ENCODE measurements around the gene MCC. TPM values are rescaled to one million over a fixed set of nuclear protein-coding genes. Genes with fewer than 3 reads are reported as not detected.

MCC gene
- total RNA-seq, 1 experiment from 2014 or later, result 0.60 TPM

DNA sequence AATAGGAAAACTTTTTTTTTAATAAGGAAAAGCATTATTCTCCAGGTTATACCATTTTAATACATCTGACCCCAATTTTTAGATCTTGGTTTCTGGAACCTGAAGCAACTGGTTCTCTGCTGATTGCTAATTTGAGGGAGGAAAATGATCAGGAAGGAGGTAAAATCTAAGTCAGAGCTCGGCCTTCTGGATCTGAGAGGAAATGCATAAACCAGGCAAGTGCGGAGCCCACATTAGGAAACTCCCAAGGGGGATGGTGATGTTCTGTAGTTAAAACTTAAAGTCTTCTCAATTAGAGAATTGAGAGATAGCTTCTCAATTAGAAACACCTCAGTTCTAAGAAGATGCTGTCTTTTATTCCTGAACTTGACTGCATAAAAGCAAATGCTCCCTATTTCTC is 167.0 kb downstream of the MCC start:
- Histone ChIP-seq H3K36me3 (ENCODE audit: insufficient read depth, low read length, poor library complexity, severe bottlenecking) (no peaks in the 10 kb centered on the region), H3K9me3 (ENCODE audit: low read depth, low read length, poor library complexity, severe bottlenecking) (no peaks in the 10 kb centered on the region), H3K27me3 (replicated peaks; ENCODE audit: insufficient read depth, low read depth, low read length, poor library complexity) (no peaks in the 10 kb centered on the region), H3K27ac (ENCODE audit: low read depth, low read length, poor library complexity, severe bottlenecking) (no peak overlapping the region), H3K4me3 (ENCODE audit: low read depth, low read length, poor library complexity, severe bottlenecking) (no peak overlapping the region), H3K4me1 (ENCODE audit: insufficient read depth, low read length, poor library complexity, severe bottlenecking) (no peaks in the 10 kb centered on the region)
- ChIA-PET CTCF (interaction anchor here (0.6 kb wide), 1 partner anchor 13 kb away, joined by 3 read pairs; no protein-coding TSS in a partner anchor), POLR2A (ENCODE audit: low non-redundant PET) (no interaction called here)
- BruUV-seq (replicated peaks), result no TSS peak
- intact Hi-C loops (cut with micrococcal nuclease; ENCODE audit: unreplicated experiment), result no loop called here
- TF ChIP-seq EZH2 (IDR thresholded peaks at IDR 0.05; ENCODE audit: borderline replicate concordance, low read depth, low read length, poor library complexity, severe bottlenecking), result no peak
- TF ChIP-seq, protein P1, sequence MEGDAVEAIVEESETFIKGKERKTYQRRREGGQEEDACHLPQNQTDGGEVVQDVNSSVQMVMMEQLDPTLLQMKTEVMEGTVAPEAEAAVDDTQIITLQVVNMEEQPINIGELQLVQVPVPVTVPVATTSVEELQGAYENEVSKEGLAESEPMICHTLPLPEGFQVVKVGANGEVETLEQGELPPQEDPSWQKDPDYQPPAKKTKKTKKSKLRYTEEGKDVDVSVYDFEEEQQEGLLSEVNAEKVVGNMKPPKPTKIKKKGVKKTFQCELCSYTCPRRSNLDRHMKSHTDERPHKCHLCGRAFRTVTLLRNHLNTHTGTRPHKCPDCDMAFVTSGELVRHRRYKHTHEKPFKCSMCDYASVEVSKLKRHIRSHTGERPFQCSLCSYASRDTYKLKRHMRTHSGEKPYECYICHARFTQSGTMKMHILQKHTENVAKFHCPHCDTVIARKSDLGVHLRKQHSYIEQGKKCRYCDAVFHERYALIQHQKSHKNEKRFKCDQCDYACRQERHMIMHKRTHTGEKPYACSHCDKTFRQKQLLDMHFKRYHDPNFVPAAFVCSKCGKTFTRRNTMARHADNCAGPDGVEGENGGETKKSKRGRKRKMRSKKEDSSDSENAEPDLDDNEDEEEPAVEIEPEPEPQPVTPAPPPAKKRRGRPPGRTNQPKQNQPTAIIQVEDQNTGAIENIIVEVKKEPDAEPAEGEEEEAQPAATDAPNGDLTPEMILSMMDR (conservative IDR thresholded peaks at IDR 0.05; ENCODE audit: low read depth, low read length), result no peak
- no peak for DNase-seq (ENCODE audit: low spot score)

DNA sequence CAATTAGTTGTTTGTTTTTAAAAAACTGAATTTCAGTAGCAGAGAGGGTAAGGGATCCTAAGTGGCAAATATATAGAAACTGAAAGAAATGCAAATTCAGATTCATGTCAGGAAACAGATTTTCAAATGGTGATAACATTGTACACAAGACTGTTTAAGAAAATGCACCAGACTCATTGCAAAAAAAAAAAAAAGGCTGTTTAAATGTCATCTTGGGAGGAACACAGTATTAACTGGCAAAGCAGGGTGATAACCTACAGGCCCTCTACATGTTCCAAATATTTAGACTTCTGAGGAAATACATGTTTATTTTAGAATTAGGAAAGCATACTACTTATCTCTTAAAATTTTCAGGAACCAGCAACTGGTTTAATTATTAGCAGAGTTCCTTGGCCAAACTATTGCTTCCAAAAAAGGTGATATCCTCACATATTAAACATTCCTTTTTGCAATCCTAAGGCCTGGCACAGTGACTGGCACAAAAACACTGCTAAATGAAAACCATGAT is 167.9 kb downstream of the MCC start:
- POLR2A ChIA-PET (ENCODE audit: low non-redundant PET), result no interaction called here
- DNase-seq (ENCODE audit: low spot score), result no peak
- Histone ChIP-seq H3K27me3 (replicated peaks; ENCODE audit: insufficient read depth, low read depth, low read length, poor library complexity) (no peaks in the 10 kb centered on the region), H3K4me3 (ENCODE audit: low read depth, low read length, poor library complexity, severe bottlenecking) (no peak overlapping the region), H3K27ac (ENCODE audit: low read depth, low read length, poor library complexity, severe bottlenecking) (no peak overlapping the region), H3K4me1 (ENCODE audit: insufficient read depth, low read length, poor library complexity, severe bottlenecking) (no peaks in the 10 kb centered on the region), H3K36me3 (ENCODE audit: insufficient read depth, low read length, poor library complexity, severe bottlenecking) (no peaks in the 10 kb centered on the region), H3K9me3 (ENCODE audit: low read depth, low read length, poor library complexity, severe bottlenecking) (no peaks in the 10 kb centered on the region)
- intact Hi-C loops (cut with micrococcal nuclease; ENCODE audit: unreplicated experiment), result no loop called here
- CTCF ChIA-PET, result no interaction called here
- no TSS peak for BruUV-seq (replicated peaks)
- TF ChIP-seq, protein P1 (conservative IDR thresholded peaks at IDR 0.05; ENCODE audit: low read depth, low read length), result no peak
- no peak for TF ChIP-seq EZH2 (IDR thresholded peaks at IDR 0.05; ENCODE audit: borderline replicate concordance, low read depth, low read length, poor library complexity, severe bottlenecking)

DNA sequence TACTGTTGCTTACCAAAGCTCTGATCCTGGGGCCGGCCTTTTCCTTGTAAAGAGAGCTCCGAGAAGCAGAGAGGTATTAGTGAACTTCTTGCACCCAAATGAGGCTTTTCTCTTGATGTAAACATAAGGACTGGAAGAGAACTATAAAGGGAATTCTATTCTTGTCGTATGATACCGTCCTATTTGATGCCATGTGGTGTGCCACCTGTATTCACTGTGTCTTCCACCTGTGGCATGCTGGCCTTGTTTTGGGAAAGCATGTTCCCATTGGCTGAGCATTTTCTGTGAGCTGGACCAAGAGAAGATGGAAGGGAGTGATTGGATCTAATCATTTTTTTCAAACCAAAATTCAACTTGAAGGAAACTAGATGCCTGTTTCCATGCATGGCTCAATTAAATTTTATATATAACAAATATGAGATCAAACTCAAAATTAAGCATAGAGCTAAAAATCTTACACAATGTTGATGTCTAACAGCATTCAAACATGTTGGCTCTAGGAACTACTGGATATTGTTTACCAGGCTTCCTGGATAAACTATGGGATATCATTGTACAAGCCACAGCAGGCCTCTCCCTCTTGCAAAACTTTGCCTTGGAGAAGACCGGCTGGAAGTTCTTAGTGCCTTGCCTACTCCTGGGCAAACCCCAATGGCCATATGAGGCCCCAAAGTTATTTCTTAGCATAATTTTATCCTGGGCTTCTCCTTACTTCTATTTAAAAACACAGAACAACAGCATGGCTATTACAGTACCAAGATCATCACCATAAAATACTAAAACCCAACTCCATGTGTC is 168.8 kb downstream of the MCC start:
- TF ChIP-seq EZH2 (IDR thresholded peaks at IDR 0.05; ENCODE audit: borderline replicate concordance, low read depth, low read length, poor library complexity, severe bottlenecking), result no peak
- TF ChIP-seq, protein P1 (conservative IDR thresholded peaks at IDR 0.05; ENCODE audit: low read depth, low read length), result no peak
- Histone ChIP-seq H3K9me3 (ENCODE audit: low read depth, low read length, poor library complexity, severe bottlenecking) (no peaks in the 10 kb centered on the region), H3K4me1 (ENCODE audit: insufficient read depth, low read length, poor library complexity, severe bottlenecking) (no peaks in the 10 kb centered on the region), H3K4me3 (ENCODE audit: low read depth, low read length, poor library complexity, severe bottlenecking) (no peak overlapping the region), H3K27me3 (replicated peaks; ENCODE audit: insufficient read depth, low read depth, low read length, poor library complexity) (no peaks in the 10 kb centered on the region), H3K36me3 (ENCODE audit: insufficient read depth, low read length, poor library complexity, severe bottlenecking) (no peaks in the 10 kb centered on the region), H3K27ac (ENCODE audit: low read depth, low read length, poor library complexity, severe bottlenecking) (no peak overlapping the region)
- intact Hi-C loops (cut with micrococcal nuclease; ENCODE audit: unreplicated experiment), result no loop called here
- ChIA-PET POLR2A (ENCODE audit: low non-redundant PET) (no interaction called here), CTCF (no interaction called here)
- no TSS peak for BruUV-seq (replicated peaks)
- no peak for DNase-seq (ENCODE audit: low spot score)

All from A673 (cell line).